K562 (cell line): ENCODE data around the gene APEX2. TPM values are rescaled to one million over a fixed set of nuclear protein-coding genes. Genes with fewer than 3 reads are reported as not detected.

ENCODE experiments used
- polyA plus RNA-seq, 8 experiments: library from polyadenylated mRNA; depleted of rRNA in 4 of 8; stranded (reverse) in 5 of 8; unstranded in 3 of 8; fragments of >200 nt; fragmentation: Nextera tagmentation in 2 of 8; fragmentation: Illumina TruSeq in 1 of 8; extraction: Ambion mirVana in 2 of 8; extraction: Trizol in 1 of 8; gene quantifications; 2 replicates each; pipeline versions ENCODE4 v1.2.1 to v1.2.3, GENCODE V29; 2011 to 2014; ENCODE audit warnings: inconsistent platforms in 1 of 8, missing spikeins in 1 of 8
- total RNA-seq, 7 experiments: library from RNA; depleted of rRNA in 6 of 7; stranded (reverse); fragments of >200 nt in 6 of 7; fragmentation: Illumina TruSeq in 2 of 7; extraction: Trizol in 2 of 7; gene quantifications; 2 replicates each; pipeline versions ENCODE4 v1.2.1 to v1.2.3, GENCODE V29; 2011 to 2021; ENCODE audit warnings: low replicate concordance in 1 of 7

The APEX2 gene
- total and polyA plus RNA-seq, 9 of the 15 experiments (the other 6 are each of a cell fraction or from before 2014, with no cell fraction given), result 9.4 to 34.2 (median 25.9) TPM

Other genes starting within 250 kb of the APEX2 start
Only the 7 nearest of the 8 such genes appear.
- not detected in 2 replicates for gene ITIH6, start 202.1 kb upstream of the APEX2 start, total RNA-seq (2014; rRNA removed)
- not detected in 2 replicates for gene ITIH6, start 202.1 kb upstream of the APEX2 start, total RNA-seq (2014; rRNA removed; fragmentation: Illumina TruSeq; extraction: Trizol)
- gene ITIH6, start 202.1 kb upstream of the APEX2 start, total RNA-seq (2015; rRNA removed; fragmentation: Illumina TruSeq; extraction: Trizol), result not detected in 2 replicates
- not detected in 2 replicates for gene ITIH6, start 202.1 kb upstream of the APEX2 start, total RNA-seq (2021)
- gene ITIH6, start 202.1 kb upstream of the APEX2 start, polyA plus RNA-seq (2011; rRNA removed), result not detected in 2 replicates
- gene ITIH6, start 202.1 kb upstream of the APEX2 start, polyA plus RNA-seq (2014; fragmentation: Illumina TruSeq; extraction: Trizol), result 0.03 TPM in 1 of 2 replicates, not detected in the other
- gene ITIH6, start 202.1 kb upstream of the APEX2 start, polyA plus RNA-seq (2014; fragmentation: Nextera tagmentation; extraction: Ambion mirVana), result not detected
- gene ITIH6, start 202.1 kb upstream of the APEX2 start, polyA plus RNA-seq (2014; rRNA removed), result 0.03 TPM in 1 of 2 replicates, not detected in the other
- 23.1 and 25.3 TPM in 2 replicates for gene MAGED2, start 192.6 kb upstream of the APEX2 start, total RNA-seq (2014; rRNA removed)
- 16.7 and 19.7 TPM in 2 replicates for gene MAGED2, start 192.6 kb upstream of the APEX2 start, total RNA-seq (2014; rRNA removed; fragmentation: Illumina TruSeq; extraction: Trizol)
- 23.1 and 23.4 TPM in 2 replicates for gene MAGED2, start 192.6 kb upstream of the APEX2 start, total RNA-seq (2015; rRNA removed; fragmentation: Illumina TruSeq; extraction: Trizol)
- 21.9 and 22.4 TPM in 2 replicates for gene MAGED2, start 192.6 kb upstream of the APEX2 start, total RNA-seq (2021)
- 49.1 and 69.3 TPM in 2 replicates for gene MAGED2, start 192.6 kb upstream of the APEX2 start, polyA plus RNA-seq (2011; rRNA removed)
- 31.3 and 36.1 TPM in 2 replicates for gene MAGED2, start 192.6 kb upstream of the APEX2 start, polyA plus RNA-seq (2014; fragmentation: Illumina TruSeq; extraction: Trizol)
- gene MAGED2, start 192.6 kb upstream of the APEX2 start, polyA plus RNA-seq (2014; fragmentation: Nextera tagmentation; extraction: Ambion mirVana), result 10 to 100 TPM; 22.8 to 45.9 TPM
- gene MAGED2, start 192.6 kb upstream of the APEX2 start, polyA plus RNA-seq (2014; rRNA removed), result 33.0 and 36.1 TPM in 2 replicates
- 0.41 and 0.65 TPM in 2 replicates for gene TRO, start 79.5 kb upstream of the APEX2 start, total RNA-seq (2014; rRNA removed)
- gene TRO, start 79.5 kb upstream of the APEX2 start, total RNA-seq (2014; rRNA removed; fragmentation: Illumina TruSeq; extraction: Trizol), result 0.33 and 0.45 TPM in 2 replicates
- gene TRO, start 79.5 kb upstream of the APEX2 start, total RNA-seq (2015; rRNA removed; fragmentation: Illumina TruSeq; extraction: Trizol), result 0.26 and 0.40 TPM in 2 replicates
- 0.74 and 1.7 TPM in 2 replicates for gene TRO, start 79.5 kb upstream of the APEX2 start, total RNA-seq (2021)
- gene TRO, start 79.5 kb upstream of the APEX2 start, polyA plus RNA-seq (2011; rRNA removed), result 0.18 TPM in 2 replicates
- gene TRO, start 79.5 kb upstream of the APEX2 start, polyA plus RNA-seq (2014; fragmentation: Illumina TruSeq; extraction: Trizol), result 0.73 and 1.3 TPM in 2 replicates
- 1 to 10 TPM in 1 of 2 experiments, under 1 TPM in 1; 0.38 to 1.1 TPM for gene TRO, start 79.5 kb upstream of the APEX2 start, polyA plus RNA-seq (2014; fragmentation: Nextera tagmentation; extraction: Ambion mirVana)
- 0.63 and 0.93 TPM in 2 replicates for gene TRO, start 79.5 kb upstream of the APEX2 start, polyA plus RNA-seq (2014; rRNA removed)
- not detected in 2 replicates for gene PFKFB1, start 6.2 kb upstream of the APEX2 start, total RNA-seq (2014; rRNA removed)
- gene PFKFB1, start 6.2 kb upstream of the APEX2 start, total RNA-seq (2014; rRNA removed; fragmentation: Illumina TruSeq; extraction: Trizol), result 0.15 TPM in 1 of 2 replicates, not detected in the other
- gene PFKFB1, start 6.2 kb upstream of the APEX2 start, total RNA-seq (2015; rRNA removed; fragmentation: Illumina TruSeq; extraction: Trizol), result 0.11 and 0.18 TPM in 2 replicates
- gene PFKFB1, start 6.2 kb upstream of the APEX2 start, total RNA-seq (2021), result 0.24 TPM in 1 of 2 replicates, not detected in the other
- gene PFKFB1, start 6.2 kb upstream of the APEX2 start, polyA plus RNA-seq (2011; rRNA removed), result 0.18 and 0.22 TPM in 2 replicates
- 0.09 and 0.15 TPM in 2 replicates for gene PFKFB1, start 6.2 kb upstream of the APEX2 start, polyA plus RNA-seq (2014; fragmentation: Illumina TruSeq; extraction: Trizol)
- gene PFKFB1, start 6.2 kb upstream of the APEX2 start, polyA plus RNA-seq (2014; fragmentation: Nextera tagmentation; extraction: Ambion mirVana), result under 1 TPM in 1 of 2 experiments, not detected in 1; 0.07 TPM
- 0.08 TPM in 1 of 2 replicates, not detected in the other for gene PFKFB1, start 6.2 kb upstream of the APEX2 start, polyA plus RNA-seq (2014; rRNA removed)
- gene ALAS2, start 30.6 kb downstream of the APEX2 start, total RNA-seq (2014; rRNA removed), result 30.2 and 37.7 TPM in 2 replicates
- 25.1 and 27.0 TPM in 2 replicates for gene ALAS2, start 30.6 kb downstream of the APEX2 start, total RNA-seq (2014; rRNA removed; fragmentation: Illumina TruSeq; extraction: Trizol)
- 14.6 and 16.3 TPM in 2 replicates for gene ALAS2, start 30.6 kb downstream of the APEX2 start, total RNA-seq (2015; rRNA removed; fragmentation: Illumina TruSeq; extraction: Trizol)
- gene ALAS2, start 30.6 kb downstream of the APEX2 start, total RNA-seq (2021), result 27.2 and 31.3 TPM in 2 replicates
- gene ALAS2, start 30.6 kb downstream of the APEX2 start, polyA plus RNA-seq (2011; rRNA removed), result 75.3 and 88.1 TPM in 2 replicates
- gene ALAS2, start 30.6 kb downstream of the APEX2 start, polyA plus RNA-seq (2014; fragmentation: Illumina TruSeq; extraction: Trizol), result 41.9 and 48.2 TPM in 2 replicates
- gene ALAS2, start 30.6 kb downstream of the APEX2 start, polyA plus RNA-seq (2014; fragmentation: Nextera tagmentation; extraction: Ambion mirVana), result 100 to 1,000 TPM in 1 of 2 experiments, 10 to 100 TPM in 1; 43.5 to 101 TPM
- gene ALAS2, start 30.6 kb downstream of the APEX2 start, polyA plus RNA-seq (2014; rRNA removed), result 33.4 and 37.0 TPM in 2 replicates
- gene PAGE2B, start 74.7 kb downstream of the APEX2 start, total RNA-seq (2014; rRNA removed), result 12.7 and 13.8 TPM in 2 replicates
- gene PAGE2B, start 74.7 kb downstream of the APEX2 start, total RNA-seq (2014; rRNA removed; fragmentation: Illumina TruSeq; extraction: Trizol), result 23.1 and 24.3 TPM in 2 replicates
- gene PAGE2B, start 74.7 kb downstream of the APEX2 start, total RNA-seq (2015; rRNA removed; fragmentation: Illumina TruSeq; extraction: Trizol), result 16.1 and 16.5 TPM in 2 replicates
- gene PAGE2B, start 74.7 kb downstream of the APEX2 start, total RNA-seq (2021), result 8.6 and 9.3 TPM in 2 replicates
- gene PAGE2B, start 74.7 kb downstream of the APEX2 start, polyA plus RNA-seq (2011; rRNA removed), result 1.3 and 1.8 TPM in 2 replicates
- 13.4 and 13.8 TPM in 2 replicates for gene PAGE2B, start 74.7 kb downstream of the APEX2 start, polyA plus RNA-seq (2014; fragmentation: Illumina TruSeq; extraction: Trizol)
- gene PAGE2B, start 74.7 kb downstream of the APEX2 start, polyA plus RNA-seq (2014; fragmentation: Nextera tagmentation; extraction: Ambion mirVana), result 10 to 100 TPM; 28.1 to 36.0 TPM
- 12.8 and 19.7 TPM in 2 replicates for gene PAGE2B, start 74.7 kb downstream of the APEX2 start, polyA plus RNA-seq (2014; rRNA removed)
- 0.59 and 0.78 TPM in 2 replicates for gene PAGE2, start 88.7 kb downstream of the APEX2 start, total RNA-seq (2014; rRNA removed)
- gene PAGE2, start 88.7 kb downstream of the APEX2 start, total RNA-seq (2014; rRNA removed; fragmentation: Illumina TruSeq; extraction: Trizol), result 1.6 and 2.1 TPM in 2 replicates
- 1.2 and 2.1 TPM in 2 replicates for gene PAGE2, start 88.7 kb downstream of the APEX2 start, total RNA-seq (2015; rRNA removed; fragmentation: Illumina TruSeq; extraction: Trizol)
- gene PAGE2, start 88.7 kb downstream of the APEX2 start, total RNA-seq (2021), result 0.78 TPM in 1 of 2 replicates, not detected in the other
- gene PAGE2, start 88.7 kb downstream of the APEX2 start, polyA plus RNA-seq (2011; rRNA removed), result 0.40 and 2.4 TPM in 2 replicates
- gene PAGE2, start 88.7 kb downstream of the APEX2 start, polyA plus RNA-seq (2014; fragmentation: Illumina TruSeq; extraction: Trizol), result 1.3 and 1.4 TPM in 2 replicates
- 1 to 10 TPM; 3.0 to 3.7 TPM for gene PAGE2, start 88.7 kb downstream of the APEX2 start, polyA plus RNA-seq (2014; fragmentation: Nextera tagmentation; extraction: Ambion mirVana)
- 0.22 and 0.77 TPM in 2 replicates for gene PAGE2, start 88.7 kb downstream of the APEX2 start, polyA plus RNA-seq (2014; rRNA removed)